Measurements from ENCODE around the gene CLIC4.
A peak's percentile ranks its signal among the peaks of the same experiment; 100 is the strongest.
"Not testable (repeated sequence)": the region's sequence is repeated elsewhere in the genome, so short reads cannot be mapped to it uniquely, and the experiment has no call there.

CLIC4 gene

DNA sequence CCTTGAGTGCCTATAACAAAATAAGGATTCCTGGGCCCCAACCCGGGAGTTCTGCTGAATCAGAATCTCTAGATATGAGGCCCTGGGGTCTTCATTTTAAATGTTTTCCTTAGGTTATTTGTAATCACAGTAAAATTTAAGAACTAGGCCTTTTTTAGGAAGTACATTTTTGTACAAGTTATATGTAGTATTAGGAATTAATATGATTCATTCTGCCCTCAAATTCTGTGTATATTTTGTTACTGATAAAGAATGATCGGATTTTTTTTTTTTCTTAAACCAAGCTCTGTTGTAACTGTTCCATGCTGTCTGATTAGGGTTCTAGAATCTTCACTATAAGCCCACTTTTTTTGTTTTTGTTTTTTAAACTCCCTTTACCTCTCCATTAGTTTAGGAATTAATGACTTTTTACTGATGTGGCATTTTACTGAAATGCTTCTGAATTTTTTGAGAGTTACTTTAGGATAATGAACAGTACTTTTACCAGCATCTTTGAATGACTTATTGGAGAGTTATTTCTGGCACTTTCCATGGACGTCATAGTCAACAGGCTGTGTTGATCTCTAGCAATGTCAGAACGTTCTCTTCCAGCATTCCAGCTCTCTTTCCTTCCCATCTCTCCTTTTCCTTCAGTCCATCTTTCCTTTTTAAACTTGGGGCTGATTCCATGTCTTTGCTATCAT, 48.3 kb downstream of the CLIC4 start:
- TF ChIP-seq, protein P1, sequence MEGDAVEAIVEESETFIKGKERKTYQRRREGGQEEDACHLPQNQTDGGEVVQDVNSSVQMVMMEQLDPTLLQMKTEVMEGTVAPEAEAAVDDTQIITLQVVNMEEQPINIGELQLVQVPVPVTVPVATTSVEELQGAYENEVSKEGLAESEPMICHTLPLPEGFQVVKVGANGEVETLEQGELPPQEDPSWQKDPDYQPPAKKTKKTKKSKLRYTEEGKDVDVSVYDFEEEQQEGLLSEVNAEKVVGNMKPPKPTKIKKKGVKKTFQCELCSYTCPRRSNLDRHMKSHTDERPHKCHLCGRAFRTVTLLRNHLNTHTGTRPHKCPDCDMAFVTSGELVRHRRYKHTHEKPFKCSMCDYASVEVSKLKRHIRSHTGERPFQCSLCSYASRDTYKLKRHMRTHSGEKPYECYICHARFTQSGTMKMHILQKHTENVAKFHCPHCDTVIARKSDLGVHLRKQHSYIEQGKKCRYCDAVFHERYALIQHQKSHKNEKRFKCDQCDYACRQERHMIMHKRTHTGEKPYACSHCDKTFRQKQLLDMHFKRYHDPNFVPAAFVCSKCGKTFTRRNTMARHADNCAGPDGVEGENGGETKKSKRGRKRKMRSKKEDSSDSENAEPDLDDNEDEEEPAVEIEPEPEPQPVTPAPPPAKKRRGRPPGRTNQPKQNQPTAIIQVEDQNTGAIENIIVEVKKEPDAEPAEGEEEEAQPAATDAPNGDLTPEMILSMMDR (IDR thresholded peaks at IDR 0.05) = no peak
- Mint-ChIP-seq H3K27ac (peak overlapping the region; percentile 21), H3K27me3 (ENCODE audit: low read depth, poor library complexity) (no peaks in the 10 kb centered on the region), H3K9me3 (peaks cover 14% of the 10 kb centered on the region), H3K36me3 (ENCODE audit: low read depth) (peaks cover 29% of the 10 kb centered on the region), H3K4me1 (peaks cover 9% of the 10 kb centered on the region), H3K4me3 (no peak overlapping the region)
- DNase-seq = no peak

DNA sequence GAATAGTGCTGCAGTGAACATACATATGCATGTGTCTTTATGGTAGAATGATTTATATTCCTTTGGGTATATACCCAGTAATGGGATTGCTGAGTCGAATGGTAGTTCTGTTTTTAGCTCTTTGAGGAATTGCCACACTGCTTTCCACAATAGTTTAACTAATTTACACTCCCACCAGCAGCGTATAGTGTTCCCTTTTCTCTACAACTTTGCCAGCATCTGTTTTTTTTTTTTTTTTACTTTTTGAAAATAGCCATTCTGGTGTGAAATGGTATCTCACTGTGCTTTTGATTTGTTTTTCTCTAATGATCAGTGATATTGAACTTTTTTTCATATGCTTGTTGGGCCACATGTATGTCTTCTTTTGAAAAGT, 48.9 kb downstream of the CLIC4 start:
- H3K27me3 Mint-ChIP-seq (ENCODE audit: low read depth, poor library complexity); DNase-seq; H3K4me1 Mint-ChIP-seq; H3K4me3 Mint-ChIP-seq: not testable (repeated sequence)
- peaks cover 31% of the 10 kb centered on the region for H3K36me3 Mint-ChIP-seq (ENCODE audit: low read depth)
- H3K27ac Mint-ChIP-seq = peak overlapping the region; percentile 21
- H3K9me3 Mint-ChIP-seq = peaks cover 15% of the 10 kb centered on the region

DNA sequence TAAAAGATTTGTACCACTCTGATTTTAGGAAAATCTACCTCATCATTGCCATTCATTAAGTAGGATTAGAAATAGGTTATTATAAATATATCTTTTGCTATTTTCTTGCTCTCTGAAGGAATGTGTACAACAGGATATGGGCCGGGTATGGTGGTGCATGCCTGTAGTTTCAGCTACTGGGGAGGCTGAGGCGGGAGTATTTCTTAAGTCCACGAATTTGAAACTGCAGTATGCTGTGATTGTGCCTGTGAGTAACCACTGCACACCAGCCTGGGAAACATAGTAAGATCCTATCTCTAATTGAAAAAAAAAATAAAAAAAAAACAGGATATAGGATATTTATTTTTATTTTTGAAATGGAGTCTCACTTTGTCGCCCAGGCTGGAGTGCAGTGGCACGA, 50.0 kb downstream of the CLIC4 start:
- DNase-seq = no peak
- peaks cover 9% of the 10 kb centered on the region for H3K4me1 Mint-ChIP-seq
- H3K4me3 Mint-ChIP-seq = no peak overlapping the region
- no peak overlapping the region for H3K27ac Mint-ChIP-seq
- H3K36me3 Mint-ChIP-seq (ENCODE audit: low read depth) = peaks cover 28% of the 10 kb centered on the region
- TF ChIP-seq, protein P1 (IDR thresholded peaks at IDR 0.05) = no peak
- peaks cover 15% of the 10 kb centered on the region for H3K9me3 Mint-ChIP-seq
- H3K27me3 Mint-ChIP-seq (ENCODE audit: low read depth, poor library complexity) = no peaks in the 10 kb centered on the region

DNA sequence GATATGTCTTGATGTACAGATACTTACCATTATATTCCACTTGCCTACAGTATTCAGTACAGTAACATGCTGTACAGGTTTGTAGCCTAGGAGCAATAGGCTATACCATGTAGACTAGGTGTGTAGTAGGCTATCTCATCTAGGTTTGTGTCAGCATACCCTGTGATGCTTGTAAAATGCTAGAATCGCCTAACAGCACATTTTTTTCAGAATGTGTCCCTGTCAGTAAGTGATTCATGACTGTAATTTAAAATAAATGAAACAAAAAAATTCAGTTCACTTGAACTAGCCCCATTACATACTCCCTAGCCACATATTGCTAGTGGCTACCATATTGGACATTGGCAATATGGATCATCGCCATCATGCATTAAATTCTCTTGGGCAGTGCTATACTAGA, 51.3 kb downstream of the CLIC4 start:
- Mint-ChIP-seq H3K27ac (no peak overlapping the region), H3K36me3 (ENCODE audit: low read depth) (peaks cover 40% of the 10 kb centered on the region), H3K4me1 (peaks cover 9% of the 10 kb centered on the region), H3K27me3 (ENCODE audit: low read depth, poor library complexity) (no peaks in the 10 kb centered on the region), H3K4me3 (no peak overlapping the region), H3K9me3 (peaks cover 19% of the 10 kb centered on the region)
- no peak for DNase-seq
- TF ChIP-seq, protein P1 (IDR thresholded peaks at IDR 0.05) = no peak

DNA sequence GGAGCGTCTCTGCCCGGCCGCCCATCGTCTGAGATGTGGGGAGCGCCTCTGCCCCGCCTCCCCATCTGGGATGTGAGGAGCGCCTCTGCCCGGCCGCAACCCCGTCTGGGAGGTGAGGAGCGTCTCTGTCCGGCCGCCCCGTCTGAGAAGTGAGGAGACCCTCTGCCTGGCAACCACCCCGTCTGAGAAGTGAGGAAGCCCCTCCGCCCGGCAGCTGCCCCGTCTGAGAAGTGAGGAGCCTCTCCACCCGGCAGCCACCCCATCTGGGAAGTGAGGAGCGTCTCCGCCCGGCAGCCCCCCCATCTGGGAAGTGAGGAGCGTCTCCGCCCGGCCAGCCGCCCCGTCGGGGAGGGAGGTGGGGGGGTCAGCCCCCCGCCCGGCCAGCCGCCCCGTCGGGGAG, 54.0 kb downstream of the CLIC4 start:
- not testable (repeated sequence) for H3K4me1 Mint-ChIP-seq; H3K27me3 Mint-ChIP-seq (ENCODE audit: low read depth, poor library complexity); DNase-seq; H3K4me3 Mint-ChIP-seq; H3K27ac Mint-ChIP-seq
- Mint-ChIP-seq H3K36me3 (ENCODE audit: low read depth) (peaks cover 45% of the 10 kb centered on the region), H3K9me3 (peaks cover 19% of the 10 kb centered on the region)

DNA sequence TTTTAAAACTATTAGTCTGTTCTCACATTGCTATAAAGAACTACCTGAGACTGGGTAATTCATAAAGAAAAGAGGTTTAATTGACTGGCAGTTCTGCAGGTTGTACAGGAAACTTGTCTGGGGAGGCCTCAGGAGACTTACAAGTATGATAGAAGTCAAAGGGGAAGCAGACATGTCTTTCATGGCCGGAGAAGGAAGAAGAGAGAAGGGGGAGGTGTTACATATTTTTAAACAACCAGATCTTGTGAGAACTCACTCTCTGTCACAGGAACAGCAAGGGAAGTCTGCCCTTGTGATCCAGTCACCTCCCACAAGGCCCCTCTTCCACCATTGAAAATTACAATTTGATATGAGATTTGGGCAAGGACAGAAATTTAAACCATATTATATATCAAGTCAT, 55.9 kb downstream of the CLIC4 start:
- Mint-ChIP-seq H3K4me3 (no peak overlapping the region), H3K4me1 (no peaks in the 10 kb centered on the region), H3K27ac (peak overlapping the region; percentile 58), H3K36me3 (ENCODE audit: low read depth) (peaks cover 57% of the 10 kb centered on the region), H3K9me3 (peaks cover 19% of the 10 kb centered on the region), H3K27me3 (ENCODE audit: low read depth, poor library complexity) (no peaks in the 10 kb centered on the region)
- TF ChIP-seq, protein P1 (IDR thresholded peaks at IDR 0.05) = no peak
- DNase-seq = no peak

DNA sequence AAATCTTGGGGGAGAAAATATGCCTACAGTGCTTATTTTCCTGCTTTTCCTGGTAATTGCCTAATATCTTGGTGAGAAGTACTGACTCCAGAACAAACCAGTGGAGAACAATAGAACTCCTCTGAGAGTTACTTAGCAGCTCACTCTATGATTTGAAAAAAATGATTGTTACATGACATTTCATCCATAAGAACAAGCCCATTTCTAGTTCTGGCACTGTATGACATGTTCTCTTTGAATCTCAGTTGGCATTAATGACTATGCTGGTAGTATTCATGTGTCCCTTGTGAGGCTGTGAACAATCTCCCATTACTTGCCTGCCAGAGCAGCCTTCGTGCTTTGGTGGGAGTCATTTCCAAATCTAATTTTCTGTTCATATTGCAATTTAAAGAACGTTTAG, 58.0 kb downstream of the CLIC4 start:
- Mint-ChIP-seq H3K4me3 (no peak overlapping the region), H3K27ac (peak overlapping the region; percentile 47), H3K36me3 (ENCODE audit: low read depth) (peaks cover 56% of the 10 kb centered on the region), H3K4me1 (no peaks in the 10 kb centered on the region), H3K27me3 (ENCODE audit: low read depth, poor library complexity) (no peaks in the 10 kb centered on the region), H3K9me3 (peaks cover 9% of the 10 kb centered on the region)
- TF ChIP-seq, protein P1 (IDR thresholded peaks at IDR 0.05) = no peak
- DNase-seq = no peak
